Transverse colon (tissue), 4 donors: Measurements from ENCODE around the gene APOL3.

ENCODE experiments used
- EP300 ChIP-seq: sonication (generic); formaldehyde crosslinking; IDR thresholded peaks from one replicate; pipeline ENCODE4 v1.6.1; 2017; ENCODE audit warnings: antibody characterized with exemption, low read depth
- POLR2A ChIP-seq: fragments of 450-650 bp; IDR thresholded peaks from one replicate; pipeline ENCODE4 v1.6.1; 2016; ENCODE audit warnings: antibody characterized with exemption, mild to moderate bottlenecking, moderate library complexity
- POLR2AphosphoS5 ChIP-seq, 3 donors: sonication (generic); formaldehyde crosslinking; IDR thresholded peaks; one replicate each; pipeline ENCODE4 v1.6.1; 2016; ENCODE audit warnings: antibody characterized with exemption in 3 of 3
- TF ChIP-seq, protein P1 (sequence below), 5 experiments: fragments of 200-600 bp in 3 of 5; fragments of 450-650 bp in 2 of 5; sonication (generic) in 3 of 5; IDR thresholded peaks; 1 replicate in 2 of 5; 2 replicates in 3 of 5; pipeline ENCODE4 v1.5.1; 2016 to 2017; ENCODE audit warnings: antibody characterized with exemption in 5 of 5, inconsistent platforms in 3 of 5, mild to moderate bottlenecking in 2 of 5, moderate library complexity in 1 of 5

- no peak for TF ChIP-seq POLR2A
- TF ChIP-seq, protein P1, sequence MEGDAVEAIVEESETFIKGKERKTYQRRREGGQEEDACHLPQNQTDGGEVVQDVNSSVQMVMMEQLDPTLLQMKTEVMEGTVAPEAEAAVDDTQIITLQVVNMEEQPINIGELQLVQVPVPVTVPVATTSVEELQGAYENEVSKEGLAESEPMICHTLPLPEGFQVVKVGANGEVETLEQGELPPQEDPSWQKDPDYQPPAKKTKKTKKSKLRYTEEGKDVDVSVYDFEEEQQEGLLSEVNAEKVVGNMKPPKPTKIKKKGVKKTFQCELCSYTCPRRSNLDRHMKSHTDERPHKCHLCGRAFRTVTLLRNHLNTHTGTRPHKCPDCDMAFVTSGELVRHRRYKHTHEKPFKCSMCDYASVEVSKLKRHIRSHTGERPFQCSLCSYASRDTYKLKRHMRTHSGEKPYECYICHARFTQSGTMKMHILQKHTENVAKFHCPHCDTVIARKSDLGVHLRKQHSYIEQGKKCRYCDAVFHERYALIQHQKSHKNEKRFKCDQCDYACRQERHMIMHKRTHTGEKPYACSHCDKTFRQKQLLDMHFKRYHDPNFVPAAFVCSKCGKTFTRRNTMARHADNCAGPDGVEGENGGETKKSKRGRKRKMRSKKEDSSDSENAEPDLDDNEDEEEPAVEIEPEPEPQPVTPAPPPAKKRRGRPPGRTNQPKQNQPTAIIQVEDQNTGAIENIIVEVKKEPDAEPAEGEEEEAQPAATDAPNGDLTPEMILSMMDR (IDR thresholded peaks at IDR 0.05) = no peak
- TF ChIP-seq POLR2AphosphoS5 (IDR thresholded peaks at IDR 0.05) = no peak
- no peak for TF ChIP-seq EP300
These were observed 55.6 kb downstream of the APOL3 start for GRCh38 chr22:36104988-36105387.
